Kidney (tissue), 14 donors: Measurements from ENCODE around the gene MED13L. TPM values are rescaled to one million over a fixed set of nuclear protein-coding genes. Genes with fewer than 3 reads are reported as not detected.

Experiments used
- DNase-seq, 5 donors: peaks; one replicate each; pipeline ENCODE4 v3.0.0-alpha.2; 2013 to 2020
- FAIRE-seq: peaks from 2 replicates; lab custom pipeline; 2012; peaks lifted over from hg19 to GRCh38; lab: Jason Lieb, UNC
- H3K27ac ChIP-seq, 2 donors: one replicate each; pipeline ENCODE4 v1.7.0; 2013; ENCODE audit warnings: low read depth in 2 of 2, low read length in 2 of 2, inconsistent platforms in 1 of 2
- H3K27me3 ChIP-seq: one replicate; pipeline ENCODE4 v1.7.1; 2013; ENCODE audit warnings: low read length, inconsistent platforms; ENCODE audit not compliant: control insufficient read depth, insufficient read depth
- H3K36me3 ChIP-seq, 3 donors: one replicate each; pipeline versions ENCODE4 v1.7.0 to v1.7.1; 2013; ENCODE audit warnings: low read length in 3 of 3, control low read depth in 1 of 3, inconsistent platforms in 1 of 3; ENCODE audit not compliant: insufficient read depth in 3 of 3, control insufficient read depth in 2 of 3
- H3K4me1 ChIP-seq, 3 donors: one replicate each; pipeline versions ENCODE4 v1.7.0 to v1.7.1; 2013; ENCODE audit warnings: low read length in 3 of 3, inconsistent platforms in 1 of 3, low read depth in 1 of 3; ENCODE audit not compliant: control insufficient read depth in 2 of 3, insufficient read depth in 2 of 3
- H3K4me3 ChIP-seq, 3 donors: one replicate each; pipeline versions ENCODE4 v1.7.0 to v1.8.1; 2013; ENCODE audit warnings: low read length in 3 of 3, control low read depth in 1 of 3, inconsistent platforms in 1 of 3
- H3K9ac ChIP-seq, 3 donors: one replicate each; pipeline versions ENCODE4 v1.7.0 to v1.7.1; 2013; ENCODE audit warnings: low read length in 3 of 3, control low read depth in 1 of 3, inconsistent platforms in 1 of 3
- H3K9me3 ChIP-seq, 3 donors: one replicate each; pipeline versions ENCODE4 v1.7.0 to v1.7.1; 2013; ENCODE audit warnings: low read length in 3 of 3, control low read depth in 1 of 3, inconsistent platforms in 1 of 3; ENCODE audit not compliant: control insufficient read depth in 2 of 3, insufficient read depth in 1 of 3
- intact Hi-C: fragments of 100-400 bp; cut with DNase I; formaldehyde crosslinking; loops from one replicate; pipeline ENCODE4 v1.11.1; 2022
- polyA plus RNA-seq: library from polyadenylated mRNA; stranded (reverse); fragments of 350-450 nt; fragmentation: Illumina TruSeq; extraction: RNeasy Lipid Tissue Mini Kit (QIAGEN cat#74804); gene quantifications from one replicate; pipeline ENCODE4 v1.2.3, GENCODE V29; 2014; ENCODE audit warnings: low read depth, low replicate concordance; ENCODE audit not compliant: insufficient read depth
- total RNA-seq: library from RNA; stranded (reverse); fragmentation: NEBNext Ultra II Directional; extraction: Animal tissue kit (Norgen Biotek cat#: 25700); gene quantifications from one replicate; pipeline ENCODE4 v1.2.1, GENCODE V29; 2021
- TF ChIP-seq, protein P1 (sequence below): IDR thresholded peaks from 3 replicates; pipeline ENCODE4 v1.5.1; 2012; ENCODE audit warnings: mild to moderate bottlenecking, moderate library complexity, borderline replicate concordance; ENCODE audit not compliant: insufficient read depth; ENCODE audit errors: extremely low read depth
- donor health status: control.
- donor health status: control.
- donor health status: control.
- donor health status: control.
- donor health status: control.
- donor health status: DM: yes; HTN: yes; CAD: no.
- donor health status: Normal renal cell carcinoma (clear cell type).

MED13L gene
- total and polyA plus RNA-seq, 2 donors from 2014 or later, result 7.1 to 153 TPM

DNA sequence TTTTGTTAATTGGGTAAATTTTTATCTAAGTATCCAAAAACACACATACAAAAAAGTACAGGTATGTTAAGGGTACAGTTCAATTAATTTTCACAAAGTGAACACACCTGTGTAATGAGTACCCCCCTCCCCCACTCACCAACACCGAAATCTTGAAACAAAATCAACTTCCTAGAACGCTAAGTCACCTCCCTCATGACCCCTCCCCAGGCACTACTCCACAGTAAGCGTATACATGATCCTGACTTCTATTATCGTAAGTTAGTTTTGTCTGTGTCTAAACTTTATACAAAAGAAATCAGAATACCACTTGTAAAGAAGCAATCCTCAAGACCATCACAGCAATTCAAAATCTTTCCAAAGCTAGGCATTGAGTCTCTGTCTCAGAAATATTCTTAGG lies 100.5 kb downstream of the MED13L start:
- H3K9ac ChIP-seq, result no peak overlapping the region
- intact Hi-C loops, result no loop called here
- H3K4me3 ChIP-seq, result no peak overlapping the region
- H3K27ac ChIP-seq, result no peak overlapping the region
- TF ChIP-seq, protein P1, sequence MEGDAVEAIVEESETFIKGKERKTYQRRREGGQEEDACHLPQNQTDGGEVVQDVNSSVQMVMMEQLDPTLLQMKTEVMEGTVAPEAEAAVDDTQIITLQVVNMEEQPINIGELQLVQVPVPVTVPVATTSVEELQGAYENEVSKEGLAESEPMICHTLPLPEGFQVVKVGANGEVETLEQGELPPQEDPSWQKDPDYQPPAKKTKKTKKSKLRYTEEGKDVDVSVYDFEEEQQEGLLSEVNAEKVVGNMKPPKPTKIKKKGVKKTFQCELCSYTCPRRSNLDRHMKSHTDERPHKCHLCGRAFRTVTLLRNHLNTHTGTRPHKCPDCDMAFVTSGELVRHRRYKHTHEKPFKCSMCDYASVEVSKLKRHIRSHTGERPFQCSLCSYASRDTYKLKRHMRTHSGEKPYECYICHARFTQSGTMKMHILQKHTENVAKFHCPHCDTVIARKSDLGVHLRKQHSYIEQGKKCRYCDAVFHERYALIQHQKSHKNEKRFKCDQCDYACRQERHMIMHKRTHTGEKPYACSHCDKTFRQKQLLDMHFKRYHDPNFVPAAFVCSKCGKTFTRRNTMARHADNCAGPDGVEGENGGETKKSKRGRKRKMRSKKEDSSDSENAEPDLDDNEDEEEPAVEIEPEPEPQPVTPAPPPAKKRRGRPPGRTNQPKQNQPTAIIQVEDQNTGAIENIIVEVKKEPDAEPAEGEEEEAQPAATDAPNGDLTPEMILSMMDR, result no peak
- no peaks in the 10 kb centered on the region for H3K9me3 ChIP-seq
- H3K4me1 ChIP-seq, result no peaks in the 10 kb centered on the region
- no peaks in the 10 kb centered on the region for H3K36me3 ChIP-seq
- H3K27me3 ChIP-seq, result no peaks in the 10 kb centered on the region
- FAIRE-seq (no peak), DNase-seq (no peak)

DNA sequence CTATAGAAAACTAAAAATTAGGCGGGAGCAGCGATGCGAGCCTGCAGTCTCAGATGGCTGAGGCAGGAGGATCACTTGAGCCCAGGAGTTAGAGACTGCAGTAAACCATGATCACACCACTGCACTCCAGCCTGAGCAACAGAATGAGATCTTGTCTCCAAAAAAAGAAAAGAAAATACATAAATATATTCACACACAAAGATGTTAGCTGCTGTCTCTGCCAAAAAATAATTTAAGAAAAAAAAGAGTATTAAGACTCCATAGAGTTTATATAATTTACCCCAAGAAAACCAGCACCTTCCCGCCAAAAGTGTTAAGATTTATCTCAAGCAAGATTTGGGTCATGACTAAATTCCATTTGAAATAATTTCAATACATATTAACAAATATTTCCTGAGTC lies 102.6 kb downstream of the MED13L start:
- intact Hi-C loops, result no loop called here
- TF ChIP-seq, protein P1, result no peak
- FAIRE-seq, result no peak

DNA sequence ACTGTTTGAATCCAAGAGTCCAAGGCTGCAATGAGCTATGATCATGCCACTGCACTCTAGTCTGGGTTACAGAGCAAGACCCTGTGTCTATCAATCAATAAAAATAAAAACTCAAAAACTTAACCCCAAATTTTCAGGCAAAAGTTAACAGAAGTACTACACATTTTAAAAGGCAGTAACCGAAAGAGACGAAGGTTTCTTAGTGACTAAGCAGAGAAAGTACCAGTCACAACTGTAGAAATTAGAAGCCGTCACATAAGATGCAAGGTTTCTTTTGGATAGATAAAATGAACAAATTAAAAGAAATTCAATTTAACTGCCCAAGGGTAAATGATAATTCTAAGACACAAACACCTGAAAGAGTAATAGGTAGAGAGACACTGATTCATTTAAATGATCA lies 103.5 kb downstream of the MED13L start:
- Histone ChIP-seq H3K4me1 (no peaks in the 10 kb centered on the region), H3K9ac (no peak overlapping the region), H3K27me3 (no peaks in the 10 kb centered on the region), H3K4me3 (no peak overlapping the region), H3K9me3 (no peaks in the 10 kb centered on the region), H3K27ac (no peak overlapping the region), H3K36me3 (no peaks in the 10 kb centered on the region)
- intact Hi-C loops, result no loop called here
- DNase-seq (no peak), FAIRE-seq (no peak)
- TF ChIP-seq, protein P1, result no peak

More for the DNA sequence above, 102.6 kb downstream of the MED13L start:
- H3K27me3 ChIP-seq, result no peaks in the 10 kb centered on the region
- no peak for DNase-seq
- H3K27ac ChIP-seq, result no peak overlapping the region
- no peaks in the 10 kb centered on the region for H3K4me1 ChIP-seq
- H3K9me3 ChIP-seq, result no peaks in the 10 kb centered on the region
- H3K4me3 ChIP-seq, result no peak overlapping the region
- no peaks in the 10 kb centered on the region for H3K36me3 ChIP-seq
- H3K9ac ChIP-seq, result no peak overlapping the region

DNA sequence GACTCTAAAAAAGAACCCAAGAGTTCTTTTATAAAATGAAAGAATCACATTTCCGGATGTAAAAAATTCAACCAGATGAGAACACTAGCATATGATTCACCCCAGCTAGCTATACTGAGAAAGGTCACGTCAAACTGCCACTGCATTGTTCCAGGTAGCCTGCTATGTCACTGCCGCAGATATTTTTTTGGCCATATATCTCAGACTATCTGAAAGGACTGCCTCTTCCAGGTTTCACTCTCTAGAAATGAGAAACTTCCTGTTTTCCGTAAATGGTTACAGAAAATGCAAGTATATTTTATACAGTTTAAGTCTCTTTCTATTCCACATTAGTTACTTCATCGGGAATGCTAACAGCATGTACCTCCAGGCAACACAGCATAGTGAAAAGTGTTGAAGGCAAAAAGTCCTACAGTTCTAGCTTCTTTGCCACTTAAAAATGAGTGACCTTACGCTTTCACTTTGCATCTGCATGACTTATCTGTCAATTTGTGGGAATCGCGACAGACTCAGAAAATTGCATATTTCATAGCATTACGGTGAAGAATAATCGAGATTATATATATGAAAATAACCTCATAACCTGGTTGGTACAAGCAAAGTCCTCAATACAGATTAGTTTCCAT lies 105.2 kb downstream of the MED13L start:
- intact Hi-C loops, result no loop called here
- no peaks in the 10 kb centered on the region for H3K9me3 ChIP-seq
- H3K27ac ChIP-seq, result no peak overlapping the region
- no peaks in the 10 kb centered on the region for H3K27me3 ChIP-seq
- TF ChIP-seq, protein P1, result no peak
- no peak for FAIRE-seq
- peak overlapping the region in 1 of 3 donors; percentile 20 for H3K9ac ChIP-seq
- H3K36me3 ChIP-seq, result no peaks in the 10 kb centered on the region
- no peak overlapping the region for H3K4me3 ChIP-seq
- H3K4me1 ChIP-seq, result no peaks in the 10 kb centered on the region
- DNase-seq, result no peak
